GM12878 (cell line): ENCODE measurements around the gene HLA-DQA2. TPM values are rescaled to one million over a fixed set of nuclear protein-coding genes. Genes with fewer than 3 reads are reported as not detected.

Experiments
- ATAC-seq: fragments of 200-7000 bp; cut with Tn5 transposase; 3 replicates; pipeline ENCODE4 v1.9.1; 2020; ENCODE audit warnings: mild to moderate bottlenecking, moderate library complexity
- BruUV-seq: library from RNA; stranded (reverse); fragments of 400-500 nt; replicated peaks from 2 replicates; lab custom pipeline; 2021; lab: Mats Ljungman, UMichigan
- CTCF ChIA-PET: fragments of 300-600 bp; sonication (Branson Sonifier 250); formaldehyde crosslinking; extraction: SDS; loops from one replicate; lab custom pipeline; 2021; ENCODE audit warnings: inconsistent platforms; lab: Yijun Ruan, JAX
- POLR2A ChIA-PET: fragments of 350-600 bp; formaldehyde crosslinking; extraction: SDS; loops from one replicate; lab custom pipeline; 2021; ENCODE audit warnings: inconsistent platforms; lab: Charles Lee
- RAD21 ChIA-PET: fragments of 300-600 bp; sonication (Branson Sonifier 250); formaldehyde crosslinking; loops from one replicate; lab custom pipeline; 2023; ENCODE audit warnings: antibody characterized with exemption; ENCODE audit not compliant: unreplicated experiment; lab: Charles Lee
- SMC1A ChIA-PET: fragments of 300-600 bp; sonication (Branson Sonifier 250); formaldehyde crosslinking; loops from one replicate; lab custom pipeline; 2023; ENCODE audit not compliant: unreplicated experiment, uncharacterized antibody; lab: Charles Lee
- DNase-seq: peaks from one replicate; pipeline ENCODE4 v3.0.0-alpha.2; 2011; ENCODE audit warnings: low read depth, low spot score
- FAIRE-seq: peaks from 3 replicates; lab custom pipeline; 2011; peaks lifted over from hg19 to GRCh38; lab: Jason Lieb, UNC
- H2AFZ ChIP-seq: 2 replicates; pipeline ENCODE4 v1.6.0; 2011; ENCODE audit warnings: low read depth, low read length, control low read depth; ENCODE audit not compliant: control insufficient read depth
- H3K27ac ChIP-seq: 2 replicates; pipeline ENCODE4 v1.5.1; 2011; ENCODE audit warnings: control low read depth; ENCODE audit not compliant: control insufficient read depth, insufficient read depth
- H3K27me3 ChIP-seq, 2 experiments: replicated peaks in 1 of 2; 2 replicates each; pipeline versions ENCODE4 v1.6.0 to v1.6.1; 2011; ENCODE audit warnings: low read length in 1 of 2; ENCODE audit not compliant: control insufficient read depth in 2 of 2, insufficient read depth in 2 of 2
- H3K36me3 ChIP-seq, 2 experiments: 2 replicates each; pipeline ENCODE4 v1.5.1; 2011; ENCODE audit warnings: low read length in 1 of 2; ENCODE audit not compliant: control insufficient read depth in 2 of 2, insufficient read depth in 2 of 2
- H3K4me1 ChIP-seq: 2 replicates; pipeline ENCODE4 v1.6.1; 2011; ENCODE audit warnings: mild to moderate bottlenecking, low read length, moderate library complexity, mixed read lengths; ENCODE audit not compliant: control insufficient read depth, insufficient read depth
- H3K4me2 ChIP-seq: 2 replicates; pipeline ENCODE4 v1.6.0; 2011; ENCODE audit warnings: control low read depth; ENCODE audit not compliant: control insufficient read depth, insufficient read depth
- H3K4me3 ChIP-seq: fragments of 200-600 bp; sonication (generic); 2 replicates; pipeline ENCODE4 v1.5.1; 2016
- H3K79me2 ChIP-seq: 2 replicates; pipeline ENCODE4 v1.6.0; 2011; ENCODE audit warnings: low read length; ENCODE audit not compliant: control insufficient read depth, insufficient read depth
- H3K9ac ChIP-seq: 2 replicates; pipeline ENCODE4 v1.8.0; 2011; ENCODE audit warnings: low read length, control low read depth, mixed read lengths; ENCODE audit not compliant: control insufficient read depth, insufficient read depth
- H3K9me3 ChIP-seq: replicated peaks from 3 replicates; pipeline ENCODE4 v1.5.1; 2011; ENCODE audit warnings: mild to moderate bottlenecking, low read length; ENCODE audit not compliant: control insufficient read depth, insufficient read depth
- H4K20me1 ChIP-seq: 2 replicates; pipeline ENCODE4 v1.6.0; 2011; ENCODE audit not compliant: control insufficient read depth, insufficient read depth
- CEBPB ChIP-seq, 2 experiments: fragments of 150-350 bp in 1 of 2; IDR thresholded peaks; 2 replicates each; pipeline ENCODE4 v1.6.1; 2012 to 2014; ENCODE audit warnings: low read depth in 2 of 2, low read length in 2 of 2, borderline replicate concordance in 1 of 2, inconsistent platforms in 1 of 2
- EZH2 ChIP-seq: IDR thresholded peaks from 2 replicates; pipeline ENCODE4 v1.6.1; 2012; ENCODE audit warnings: low read depth, mild to moderate bottlenecking, control low read depth, inconsistent platforms, low read length, borderline replicate concordance; ENCODE audit not compliant: control insufficient read depth
- RAD51 ChIP-seq: fragments of 450-650 bp; IDR thresholded peaks from 2 replicates; pipeline ENCODE4 v1.6.1; 2016; ENCODE audit warnings: moderate library complexity, mild to moderate bottlenecking, inconsistent platforms
- STAT1 ChIP-seq: fragments of 450-650 bp; conservative IDR thresholded peaks from 2 replicates; pipeline ENCODE4 v1.6.1; 2014; ENCODE audit warnings: antibody characterized with exemption, mild to moderate bottlenecking
- ZBTB40 ChIP-seq: fragments of 450-650 bp; IDR thresholded peaks from 2 replicates; pipeline ENCODE4 v1.6.1; 2016; ENCODE audit warnings: mild to moderate bottlenecking, moderate library complexity, borderline replicate concordance
- WGBS: methylation state at CpG from one replicate; pipeline ENCODE4 v1.1.6; 2016; ENCODE audit warnings: low lambda C conversion rate; ENCODE audit not compliant: insufficient replicate concordance, insufficient coverage; ENCODE audit errors: missing lambda C conversion rate; 5-methylcytosine and 5-hydroxymethylcytosine counted together
- in situ Hi-C: fragments of 300-500 bp; cut with MboI; formaldehyde crosslinking; loops from 9 replicates; pipeline ENCODE4 v1.14.3; 2018; ENCODE audit warnings: mixed read lengths
- intact Hi-C: fragments of 100-400 bp; cut with micrococcal nuclease; formaldehyde crosslinking; loops from one replicate; pipeline ENCODE4 v1.14.2; 2022; ENCODE audit not compliant: unreplicated experiment
- polyA plus RNA-seq, 11 experiments: library from polyadenylated mRNA; depleted of rRNA in 4 of 11; unstranded in 6 of 11; stranded (reverse) in 5 of 11; fragments of >200 nt; fragmentation: Nextera tagmentation in 4 of 11; fragmentation: Illumina TruSeq in 1 of 11; extraction: Ambion mirVana in 4 of 11; extraction: Trizol in 1 of 11; gene quantifications; 1 replicate in 1 of 11; 2 replicates in 10 of 11; pipeline versions ENCODE4 v1.2.1 to v1.2.3, GENCODE V29; 2011 to 2016; ENCODE audit warnings: inconsistent platforms in 2 of 11, missing spikeins in 2 of 11, low read depth in 1 of 11
- total RNA-seq, 4 experiments: library from RNA; depleted of rRNA in 3 of 4; stranded (reverse); fragments of >200 nt in 3 of 4; fragmentation: Illumina TruSeq in 1 of 4; extraction: Trizol in 1 of 4; gene quantifications; 2 replicates each; pipeline versions ENCODE4 v1.2.1 to v1.2.3, GENCODE V29; 2013 to 2021
- TF ChIP-seq, protein P1 (sequence below): fragments of 450-650 bp; IDR thresholded peaks from 2 replicates; pipeline ENCODE4 v1.6.1; 2018; ENCODE audit warnings: borderline replicate concordance, mild to moderate bottlenecking; ENCODE audit not compliant: partially characterized antibody
- TF ChIP-seq, protein P2 (sequence below): fragments of 450-650 bp; IDR thresholded peaks from 2 replicates; pipeline ENCODE4 v1.6.1; 2017; ENCODE audit warnings: mild to moderate bottlenecking, moderate library complexity

Gene HLA-DQA2
- total and polyA plus RNA-seq, 10 of the 15 experiments (the other 5 are each of a cell fraction or from before 2014, with no cell fraction given), result 9.1 to 26.4 (median 16.3) TPM

DNA sequence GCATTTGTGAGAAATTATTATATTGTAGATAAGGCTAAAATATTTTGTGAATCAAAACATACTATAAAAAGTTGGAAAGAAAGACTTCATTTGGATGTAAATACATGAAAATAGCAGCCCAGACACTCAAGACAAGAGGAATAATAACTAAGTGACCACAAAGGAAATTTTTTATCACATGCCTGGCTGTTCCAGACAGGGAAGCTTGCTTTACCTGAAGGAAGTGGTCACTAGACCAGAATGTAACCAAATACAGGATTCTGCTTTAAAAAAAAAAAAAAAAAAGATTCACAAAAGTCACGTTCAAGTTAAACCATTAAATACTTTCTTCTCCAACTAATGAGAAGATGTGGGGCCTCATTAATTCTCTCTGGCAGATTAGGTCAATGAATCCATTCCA lies 31.5 kb downstream of the HLA-DQA2 start (continued):
- no peak for TF ChIP-seq ZBTB40

GRCh38 chr6:32774426-32774825 lies 33.2 kb downstream of the HLA-DQA2 start:
- no peaks in the 10 kb centered on the region for H4K20me1 ChIP-seq
- H3K36me3 ChIP-seq, result no peaks in the 10 kb centered on the region
- H3K4me2 ChIP-seq, result no peak overlapping the region
- H3K79me2 ChIP-seq, result no peaks in the 10 kb centered on the region
- ChIA-PET SMC1A (interaction anchor here (0.8 to 1.7 kb wide), 3 partner anchors 10 to 360 kb away, joined by 3 read pairs; no protein-coding TSS in a partner anchor), POLR2A (no interaction called here), RAD21 (no interaction called here), CTCF (interaction anchor here (1.1 kb wide), 1 partner anchor 10 kb away, joined by 3 read pairs; no protein-coding TSS in a partner anchor)
- no TSS peak for BruUV-seq
- H3K9me3 ChIP-seq, result no peaks in the 10 kb centered on the region
- DNase-seq, result no peak
- no peak overlapping the region for H3K4me3 ChIP-seq
- no peak overlapping the region for H3K9ac ChIP-seq
- FAIRE-seq, result no peak
- peak; percentile 49; the same call in 2 of the 3 replicates for ATAC-seq
- TF ChIP-seq EZH2, result no peak
- no peak for TF ChIP-seq RAD51
- TF ChIP-seq, protein P1, sequence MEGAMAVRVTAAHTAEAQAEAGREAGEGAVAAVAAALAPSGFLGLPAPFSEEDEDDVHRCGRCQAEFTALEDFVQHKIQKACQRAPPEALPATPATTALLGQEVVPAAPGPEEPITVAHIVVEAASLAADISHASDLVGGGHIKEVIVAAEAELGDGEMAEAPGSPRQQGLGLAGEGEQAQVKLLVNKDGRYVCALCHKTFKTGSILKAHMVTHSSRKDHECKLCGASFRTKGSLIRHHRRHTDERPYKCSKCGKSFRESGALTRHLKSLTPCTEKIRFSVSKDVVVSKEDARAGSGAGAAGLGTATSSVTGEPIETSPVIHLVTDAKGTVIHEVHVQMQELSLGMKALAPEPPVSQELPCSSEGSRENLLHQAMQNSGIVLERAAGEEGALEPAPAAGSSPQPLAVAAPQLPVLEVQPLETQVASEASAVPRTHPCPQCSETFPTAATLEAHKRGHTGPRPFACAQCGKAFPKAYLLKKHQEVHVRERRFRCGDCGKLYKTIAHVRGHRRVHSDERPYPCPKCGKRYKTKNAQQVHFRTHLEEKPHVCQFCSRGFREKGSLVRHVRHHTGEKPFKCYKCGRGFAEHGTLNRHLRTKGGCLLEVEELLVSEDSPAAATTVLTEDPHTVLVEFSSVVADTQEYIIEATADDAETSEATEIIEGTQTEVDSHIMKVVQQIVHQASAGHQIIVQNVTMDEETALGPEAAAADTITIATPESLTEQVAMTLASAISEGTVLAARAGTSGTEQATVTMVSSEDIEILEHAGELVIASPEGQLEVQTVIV, result no peak
- no peak for TF ChIP-seq STAT1
- TF ChIP-seq, protein P2, sequence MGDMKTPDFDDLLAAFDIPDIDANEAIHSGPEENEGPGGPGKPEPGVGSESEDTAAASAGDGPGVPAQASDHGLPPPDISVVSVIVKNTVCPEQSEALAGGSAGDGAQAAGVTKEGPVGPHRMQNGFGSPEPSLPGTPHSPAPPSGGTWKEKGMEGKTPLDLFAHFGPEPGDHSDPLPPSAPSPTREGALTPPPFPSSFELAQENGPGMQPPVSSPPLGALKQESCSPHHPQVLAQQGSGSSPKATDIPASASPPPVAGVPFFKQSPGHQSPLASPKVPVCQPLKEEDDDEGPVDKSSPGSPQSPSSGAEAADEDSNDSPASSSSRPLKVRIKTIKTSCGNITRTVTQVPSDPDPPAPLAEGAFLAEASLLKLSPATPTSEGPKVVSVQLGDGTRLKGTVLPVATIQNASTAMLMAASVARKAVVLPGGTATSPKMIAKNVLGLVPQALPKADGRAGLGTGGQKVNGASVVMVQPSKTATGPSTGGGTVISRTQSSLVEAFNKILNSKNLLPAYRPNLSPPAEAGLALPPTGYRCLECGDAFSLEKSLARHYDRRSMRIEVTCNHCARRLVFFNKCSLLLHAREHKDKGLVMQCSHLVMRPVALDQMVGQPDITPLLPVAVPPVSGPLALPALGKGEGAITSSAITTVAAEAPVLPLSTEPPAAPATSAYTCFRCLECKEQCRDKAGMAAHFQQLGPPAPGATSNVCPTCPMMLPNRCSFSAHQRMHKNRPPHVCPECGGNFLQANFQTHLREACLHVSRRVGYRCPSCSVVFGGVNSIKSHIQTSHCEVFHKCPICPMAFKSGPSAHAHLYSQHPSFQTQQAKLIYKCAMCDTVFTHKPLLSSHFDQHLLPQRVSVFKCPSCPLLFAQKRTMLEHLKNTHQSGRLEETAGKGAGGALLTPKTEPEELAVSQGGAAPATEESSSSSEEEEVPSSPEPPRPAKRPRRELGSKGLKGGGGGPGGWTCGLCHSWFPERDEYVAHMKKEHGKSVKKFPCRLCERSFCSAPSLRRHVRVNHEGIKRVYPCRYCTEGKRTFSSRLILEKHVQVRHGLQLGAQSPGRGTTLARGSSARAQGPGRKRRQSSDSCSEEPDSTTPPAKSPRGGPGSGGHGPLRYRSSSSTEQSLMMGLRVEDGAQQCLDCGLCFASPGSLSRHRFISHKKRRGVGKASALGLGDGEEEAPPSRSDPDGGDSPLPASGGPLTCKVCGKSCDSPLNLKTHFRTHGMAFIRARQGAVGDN, result no peak
- TF ChIP-seq CEBPB (IDR thresholded peaks at IDR 0.05; ENCODE audit: borderline replicate concordance in 1 of 2, low read depth in 2 of 2, low read length in 2 of 2), result no peak
- 46% methylated on average over 1 of the region's 1 CpG for WGBS
- H3K27me3 ChIP-seq, result peaks cover 0 to 2% of the 10 kb centered on the region in 2 experiments; a peak in 1 of 4 replicates
- H3K4me1 ChIP-seq, result no peaks in the 10 kb centered on the region
- in situ Hi-C loops, result no loop called here
- H3K27ac ChIP-seq, result no peak overlapping the region
- intact Hi-C loops, result no loop called here
- no peak overlapping the region for H2AFZ ChIP-seq
